H4 (cell line): ENCODE data around the gene IBA57. TPM values are rescaled to one million over a fixed set of nuclear protein-coding genes. Genes with fewer than 3 reads are reported as not detected.
A peak's percentile ranks its signal among the peaks of the same experiment; 100 is the strongest.

ENCODE experiments used
- DNase-seq: peaks from one replicate; pipeline ENCODE4 v3.0.0-alpha.2; 2015; ENCODE audit warnings: low spot score
- total RNA-seq: library from RNA; depleted of rRNA; stranded (reverse); fragments of >200 nt; shearing (Covaris generic); gene quantifications from 2 replicates; pipeline ENCODE4 v1.2.3, GENCODE V29; 2014

IBA57 gene
- total RNA-seq, 1 experiment from 2014 or later = 0.74 TPM

GRCh38 chr1:228156515-228156881 is 9.1 kb upstream of the IBA57 start:
- no peak for DNase-seq

GRCh38 chr1:228156941-228157728 is 8.5 kb upstream of the IBA57 start:
- no peak for DNase-seq

GRCh38 chr1:228157729-228158126 is 7.9 kb upstream of the IBA57 start:
- no peak for DNase-seq

GRCh38 chr1:228158151-228159007 is 7.2 kb upstream of the IBA57 start:
- DNase-seq = no peak

GRCh38 chr1:228159008-228159665 is 6.5 kb upstream of the IBA57 start:
- DNase-seq = no peak

GRCh38 chr1:228160201-228160761 is 5.3 kb upstream of the IBA57 start:
- DNase-seq = no peak

GRCh38 chr1:228161362-228161761 is 4.2 kb upstream of the IBA57 start:
- DNase-seq = no peak

- no peak for DNase-seq
These were observed 3.7 kb upstream of the IBA57 start for GRCh38 chr1:228161866-228162265.

- no peak for DNase-seq
These were observed 3.2 kb upstream of the IBA57 start for GRCh38 chr1:228162286-228163006.

GRCh38 chr1:228163007-228163753 is 2.4 kb upstream of the IBA57 start:
- DNase-seq = no peak

GRCh38 chr1:228163776-228164519 is 1.7 kb upstream of the IBA57 start:
- no peak for DNase-seq

GRCh38 chr1:228164561-228165371 is 838 bp upstream of the IBA57 start:
- DNase-seq = no peak

GRCh38 chr1:228166170-228166936 is 749 bp downstream of the IBA57 start:
- DNase-seq = peak; percentile 81

- DNase-seq = no peak
These were observed 3.1 kb downstream of the IBA57 start for GRCh38 chr1:228168563-228169270.

- no peak for DNase-seq
These were observed 3.7 kb downstream of the IBA57 start for GRCh38 chr1:228169345-228169744.

- DNase-seq = no peak
These were observed 5.1 kb downstream of the IBA57 start for GRCh38 chr1:228170666-228171065.

GRCh38 chr1:228171221-228171891 is 5.8 kb downstream of the IBA57 start:
- no peak for DNase-seq
